Measurements from ENCODE around the gene CSMD2. TPM values are rescaled to one million over a fixed set of nuclear protein-coding genes. Genes with fewer than 3 reads are reported as not detected.

The CSMD2 gene
- total and polyA plus RNA-seq, 2 of the 8 experiments (the other 6 are each of a cell fraction or from before 2014, with no cell fraction given) = 7.0 to 14.7 TPM

DNA sequence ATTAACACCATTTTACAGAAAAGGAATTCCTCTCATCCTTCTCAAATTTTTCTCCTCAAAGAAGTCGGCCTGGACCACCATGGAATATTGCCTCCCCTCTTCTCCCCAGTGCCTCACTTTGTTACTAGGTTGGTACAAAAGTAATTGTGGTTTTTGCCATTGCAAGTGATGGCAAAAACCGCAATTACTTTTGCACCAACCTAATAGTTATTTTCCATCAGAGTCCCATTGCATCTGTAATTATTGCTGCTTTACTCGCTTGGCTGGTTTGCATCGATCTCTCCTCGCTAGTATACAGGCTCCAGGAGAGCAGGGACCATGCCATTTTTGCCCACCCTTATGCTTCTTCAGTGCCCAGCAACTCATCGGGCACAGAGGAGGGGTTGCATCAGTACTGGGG, 10.7 kb upstream of the CSMD2 start:
- no peak for FAIRE-seq
- CTCF ChIA-PET (ENCODE audit: partially characterized antibody) = interaction anchor here (0.9 to 2.7 kb wide), 6 partner anchors 9 to 542 kb away, joined by 3 to 13 read pairs (median 4); no protein-coding TSS in a partner anchor
- WGBS, 2 experiments (ENCODE audit: extremely low coverage in 1 of 2, insufficient coverage in 1 of 2, insufficient read length in 1 of 2, insufficient replicate concordance in 2 of 2, low coverage in 1 of 2, low lambda C conversion rate in 2 of 2, missing lambda C conversion rate in 1 of 2) = 88% methylated on average over 6 of the region's 6 CpGs; no CpG with 5 or more reads in 1 of the 2 experiments
- TF ChIP-seq RAD21 (IDR thresholded peaks at IDR 0.05 in 1 of 2, conservative IDR thresholded peaks at IDR 0.05 in 1 of 2; ENCODE audit: low read depth in 2 of 2, low read length in 2 of 2) = no peak
- TF ChIP-seq KDM1A (IDR thresholded peaks at IDR 0.05; ENCODE audit: borderline replicate concordance, low read length) = no peak
- TF ChIP-seq BRCA1 (IDR thresholded peaks at IDR 0.05; ENCODE audit: low read depth, low read length) = no peak
- no peak for TF ChIP-seq ASH2L (IDR thresholded peaks at IDR 0.05; ENCODE audit: low read length)
- no peak for TF ChIP-seq NRF1 (IDR thresholded peaks at IDR 0.05; ENCODE audit: low read depth, low read length)
- TF ChIP-seq CEBPB (IDR thresholded peaks at IDR 0.05; ENCODE audit: low read depth, low read length) = no peak
- no peak for TF ChIP-seq SP4 (IDR thresholded peaks at IDR 0.05; ENCODE audit: low read length)
- no peak for TF ChIP-seq HDAC6 (IDR thresholded peaks at IDR 0.05; ENCODE audit: low read depth, low read length)
- TF ChIP-seq SUZ12 (IDR thresholded peaks at IDR 0.05; ENCODE audit: low read length) = no peak

More for the DNA sequence above, 10.7 kb upstream of the CSMD2 start:
- Histone ChIP-seq H2AFZ (ENCODE audit: low read length) (no peak overlapping the region), H2AK5ac (ENCODE audit: low read depth, low read length) (no peak overlapping the region), H4K5ac (ENCODE audit: insufficient read length, low read depth, low read length) (no peak overlapping the region), H3K56ac (replicated peaks; ENCODE audit: insufficient read length, low read depth, low read length) (no peak overlapping the region), H2BK15ac (ENCODE audit: low read length) (no peak overlapping the region), H3K23me2 (ENCODE audit: low read depth, low read length) (peaks cover 4% of the 10 kb centered on the region; the same call in 1 of the 2 replicates), H4K20me1 (replicated peaks in 1 of 2; ENCODE audit: control insufficient read depth in 1 of 2, insufficient read depth in 2 of 2, low read length in 2 of 2) (peaks cover 0 to 2% of the 10 kb centered on the region in 2 experiments), H4K91ac (replicated peaks; ENCODE audit: insufficient read length, low read length) (no peak overlapping the region), H3K79me1 (ENCODE audit: low read depth, low read length) (no peaks in the 10 kb centered on the region), H3K9me3 (ENCODE audit: insufficient read depth in 2 of 2, low read depth in 1 of 2, low read length in 1 of 2) (no peaks in the 10 kb centered on the region), H3K23ac (ENCODE audit: insufficient read length) (no peak overlapping the region), H3K14ac (ENCODE audit: insufficient read length) (no peak overlapping the region), H3K4ac (replicated peaks; ENCODE audit: insufficient read length, low read depth, low read length) (no peak overlapping the region), H3K4me3 (ENCODE audit: extremely low read depth in 1 of 4, insufficient read depth in 2 of 4, low read depth in 3 of 4, low read length in 4 of 4) (no peak overlapping the region), H3K27ac (ENCODE audit: low read depth, low read length) (no peak overlapping the region), H2BK120ac (replicated peaks; ENCODE audit: low read depth, low read length) (no peak overlapping the region), H3K18ac (ENCODE audit: extremely low read depth, low read length) (no peak overlapping the region), H4K8ac (ENCODE audit: extremely low read depth, insufficient read depth, low read length) (no peak overlapping the region), H2BK5ac (ENCODE audit: low read depth, low read length) (no peak overlapping the region), H3K36me3 (ENCODE audit: control insufficient read depth in 2 of 4, insufficient read depth in 4 of 4, low read length in 3 of 4) (no peaks in the 10 kb centered on the region), H3K4me2 (ENCODE audit: insufficient read depth in 1 of 2, low read depth in 2 of 2, low read length in 2 of 2) (no peak overlapping the region; a peak in 1 of 4 replicates), H2BK20ac (ENCODE audit: low read length) (no peak overlapping the region), H3K27me3 (replicated peaks in 1 of 4; ENCODE audit: control insufficient read depth in 3 of 4, extremely low read depth in 1 of 4, insufficient read depth in 3 of 4, low read length in 3 of 4) (peaks cover 0 to 16% (median 7%) of the 10 kb centered on the region in 4 experiments; a peak in 4 of 7 replicates), H2BK12ac (ENCODE audit: low read depth, low read length) (no peak overlapping the region), H3K9ac (replicated peaks in 1 of 4; ENCODE audit: extremely low read depth in 1 of 4, low read depth in 3 of 4, low read length in 3 of 4) (no peak overlapping the region), H3K4me1 (replicated peaks in 1 of 4; ENCODE audit: control insufficient read depth in 3 of 4, insufficient read depth in 4 of 4, low read length in 3 of 4) (peaks cover 9 to 27% (median 12%) of the 10 kb centered on the region in 4 experiments), H3K79me2 (ENCODE audit: control insufficient read depth in 1 of 2, insufficient read depth in 2 of 2, low read length in 2 of 2) (no peaks in the 10 kb centered on the region)
- no peak for DNase-seq (ENCODE audit: low read depth in 1 of 2, low spot score in 2 of 2)
- POLR2A ChIA-PET (ENCODE audit: partially characterized antibody) = interaction anchor here (3.7 to 8.2 kb wide), 2 partner anchors 10 to 12 kb away, joined by 15 to 82 read pairs; partner anchors contain the start of gene CSMD2
